ENCODE measurements around the gene MSANTD3.
A peak's percentile ranks its signal among the peaks of the same experiment; 100 is the strongest.

The MSANTD3 gene

GRCh38 chr9:100465761-100466160, 38.8 kb downstream of the MSANTD3 start:
- no peak overlapping the region for H3K4me3 ChIP-seq (ENCODE audit: low read depth, low read length)
- TF ChIP-seq MYC (IDR thresholded peaks at IDR 0.05; ENCODE audit: low read depth, low read length) (no peak), MAX (IDR thresholded peaks at IDR 0.05; ENCODE audit: low read depth, low read length) (no peak), CTCF (IDR thresholded peaks at IDR 0.05; ENCODE audit: low read depth, low read length) (no peak), POLR2A (IDR thresholded peaks at IDR 0.05; ENCODE audit: extremely low read depth, insufficient read length) (no peak)
- no peak for DNase-seq (ENCODE audit: low read depth)

- no peak for DNase-seq (ENCODE audit: low read depth)
- TF ChIP-seq CTCF (IDR thresholded peaks at IDR 0.05; ENCODE audit: low read depth, low read length) (no peak), MYC (IDR thresholded peaks at IDR 0.05; ENCODE audit: low read depth, low read length) (no peak), POLR2A (IDR thresholded peaks at IDR 0.05; ENCODE audit: extremely low read depth, insufficient read length) (no peak)
- H3K4me3 ChIP-seq (ENCODE audit: low read depth, low read length): no peak overlapping the region
Observed at GRCh38 chr9:100466171-100466828, 39.4 kb downstream of the MSANTD3 start.

GRCh38 chr9:100466829-100467221, 39.9 kb downstream of the MSANTD3 start:
- TF ChIP-seq CTCF (IDR thresholded peaks at IDR 0.05; ENCODE audit: low read depth, low read length) (no peak), MAX (IDR thresholded peaks at IDR 0.05; ENCODE audit: low read depth, low read length) (no peak), POLR2A (IDR thresholded peaks at IDR 0.05; ENCODE audit: extremely low read depth, insufficient read length) (no peak), MYC (IDR thresholded peaks at IDR 0.05; ENCODE audit: low read depth, low read length) (no peak)
- no peak for DNase-seq (ENCODE audit: low read depth)
- no peak overlapping the region for H3K4me3 ChIP-seq (ENCODE audit: low read depth, low read length)

- no peak for DNase-seq (ENCODE audit: low read depth)
- TF ChIP-seq MYC (IDR thresholded peaks at IDR 0.05; ENCODE audit: low read depth, low read length) (no peak), MAX (IDR thresholded peaks at IDR 0.05; ENCODE audit: low read depth, low read length) (no peak), CTCF (IDR thresholded peaks at IDR 0.05; ENCODE audit: low read depth, low read length) (no peak), POLR2A (IDR thresholded peaks at IDR 0.05; ENCODE audit: extremely low read depth, insufficient read length) (no peak)
- H3K4me3 ChIP-seq (ENCODE audit: low read depth, low read length): no peak overlapping the region
Observed at GRCh38 chr9:100468041-100468440, 41.1 kb downstream of the MSANTD3 start.

GRCh38 chr9:100472268-100472667, 45.3 kb downstream of the MSANTD3 start:
- peak; percentile 23 for DNase-seq (ENCODE audit: low read depth)
- TF ChIP-seq POLR2A (IDR thresholded peaks at IDR 0.05; ENCODE audit: extremely low read depth, insufficient read length): no peak
- TF ChIP-seq CTCF (IDR thresholded peaks at IDR 0.05; ENCODE audit: low read depth, low read length): no peak
- TF ChIP-seq MYC (IDR thresholded peaks at IDR 0.05; ENCODE audit: low read depth, low read length): no peak
- no peak for TF ChIP-seq MAX (IDR thresholded peaks at IDR 0.05; ENCODE audit: low read depth, low read length)
- H3K4me3 ChIP-seq (ENCODE audit: low read depth, low read length): no peak overlapping the region

Measured in NB4 (cell line).